WTC11 (cell line): Measurements from ENCODE around the gene KCNIP3.

Experiments used
- CBFB ChIP-seq: sonication (generic); formaldehyde crosslinking; IDR thresholded peaks from 2 replicates; pipeline ENCODE4 v1.8.1; 2022; ENCODE audit warnings: mild to moderate bottlenecking, low read depth, missing genetic modification reagents
- CREB1 ChIP-seq: sonication (generic); formaldehyde crosslinking; IDR thresholded peaks from 2 replicates; pipeline ENCODE4 v1.8.0; 2023; ENCODE audit warnings: mild to moderate bottlenecking, missing genetic modification reagents
- ESRRA ChIP-seq: sonication (generic); formaldehyde crosslinking; IDR thresholded peaks from 2 replicates; pipeline ENCODE4 v1.8.1; 2022; ENCODE audit warnings: mild to moderate bottlenecking, missing genetic modification reagents, borderline replicate concordance
- FOXP1 ChIP-seq: sonication (generic); formaldehyde crosslinking; IDR thresholded peaks from 2 replicates; pipeline ENCODE4 v1.8.0; 2022; ENCODE audit warnings: missing genetic modification reagents, mild to moderate bottlenecking, moderate library complexity, borderline replicate concordance
- RELA ChIP-seq: sonication (generic); formaldehyde crosslinking; IDR thresholded peaks from 2 replicates; pipeline ENCODE4 v1.8.1; 2022; ENCODE audit warnings: missing genetic modification reagents, mild to moderate bottlenecking, borderline replicate concordance
- TCF7 ChIP-seq: sonication (generic); formaldehyde crosslinking; IDR thresholded peaks from 2 replicates; pipeline ENCODE4 v1.8.0; 2022; ENCODE audit warnings: mild to moderate bottlenecking, low read depth, missing genetic modification reagents, moderate library complexity
- ZNF138 ChIP-seq: sonication (generic); formaldehyde crosslinking; conservative IDR thresholded peaks from 2 replicates; pipeline ENCODE4 v1.8.1; 2022; ENCODE audit warnings: mild to moderate bottlenecking, moderate library complexity, missing genetic modification reagents
- TF ChIP-seq, protein P1 (sequence below): fragments of 250-450 bp; sonication (Bioruptor Pico); conservative IDR thresholded peaks from 2 replicates; pipeline ENCODE4 v1.9.0; 2021; ENCODE audit warnings: mild to moderate bottlenecking
- TF ChIP-seq, protein P2 (sequence below): fragments of 200-600 bp; IDR thresholded peaks from 2 replicates; pipeline ENCODE4 v1.8.0; 2022; ENCODE audit warnings: antibody characterized with exemption
- TF ChIP-seq, protein P3 (sequence below): sonication (generic); formaldehyde crosslinking; IDR thresholded peaks from 2 replicates; pipeline ENCODE4 v1.8.1; 2022; ENCODE audit warnings: low read depth, mild to moderate bottlenecking, moderate library complexity, missing genetic modification reagents, borderline replicate concordance
- TF ChIP-seq, protein P4 (sequence below): sonication (generic); formaldehyde crosslinking; IDR thresholded peaks from 2 replicates; pipeline ENCODE4 v1.8.0; 2022; ENCODE audit warnings: mild to moderate bottlenecking, missing genetic modification reagents
- TF ChIP-seq, protein P5 (sequence below): sonication (generic); formaldehyde crosslinking; IDR thresholded peaks from 2 replicates; pipeline ENCODE4 v1.8.0; 2022; ENCODE audit warnings: mild to moderate bottlenecking, missing genetic modification reagents

DNA sequence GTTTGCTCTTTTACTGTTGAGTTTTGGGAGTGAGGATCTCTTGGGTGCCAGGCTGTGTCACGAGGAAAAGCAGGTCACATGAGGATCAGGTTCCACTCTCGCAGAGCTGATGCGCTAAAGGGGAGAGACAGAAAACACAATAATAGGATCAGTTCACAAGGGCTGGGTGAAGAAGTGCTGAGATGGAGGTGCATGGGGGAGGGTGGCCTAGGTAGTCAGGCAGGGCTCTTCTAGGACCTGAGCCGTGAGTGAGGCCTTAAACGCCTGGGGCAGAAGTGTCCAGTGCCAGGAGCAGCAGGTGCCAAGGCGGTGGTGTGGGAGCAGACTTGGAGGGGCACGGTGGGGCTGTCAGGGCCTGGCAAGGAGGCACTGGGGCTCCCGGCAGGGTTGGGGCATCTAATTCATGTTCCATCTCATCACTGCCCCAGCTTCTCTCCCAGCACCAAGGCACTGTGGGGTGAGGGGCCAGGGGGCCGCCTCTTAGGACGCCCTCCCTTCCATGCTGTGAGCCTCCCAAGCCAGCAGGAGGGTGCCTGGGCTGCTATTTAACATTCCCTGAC lies 9.3 kb downstream of the KCNIP3 start:
- TF ChIP-seq, protein P1, sequence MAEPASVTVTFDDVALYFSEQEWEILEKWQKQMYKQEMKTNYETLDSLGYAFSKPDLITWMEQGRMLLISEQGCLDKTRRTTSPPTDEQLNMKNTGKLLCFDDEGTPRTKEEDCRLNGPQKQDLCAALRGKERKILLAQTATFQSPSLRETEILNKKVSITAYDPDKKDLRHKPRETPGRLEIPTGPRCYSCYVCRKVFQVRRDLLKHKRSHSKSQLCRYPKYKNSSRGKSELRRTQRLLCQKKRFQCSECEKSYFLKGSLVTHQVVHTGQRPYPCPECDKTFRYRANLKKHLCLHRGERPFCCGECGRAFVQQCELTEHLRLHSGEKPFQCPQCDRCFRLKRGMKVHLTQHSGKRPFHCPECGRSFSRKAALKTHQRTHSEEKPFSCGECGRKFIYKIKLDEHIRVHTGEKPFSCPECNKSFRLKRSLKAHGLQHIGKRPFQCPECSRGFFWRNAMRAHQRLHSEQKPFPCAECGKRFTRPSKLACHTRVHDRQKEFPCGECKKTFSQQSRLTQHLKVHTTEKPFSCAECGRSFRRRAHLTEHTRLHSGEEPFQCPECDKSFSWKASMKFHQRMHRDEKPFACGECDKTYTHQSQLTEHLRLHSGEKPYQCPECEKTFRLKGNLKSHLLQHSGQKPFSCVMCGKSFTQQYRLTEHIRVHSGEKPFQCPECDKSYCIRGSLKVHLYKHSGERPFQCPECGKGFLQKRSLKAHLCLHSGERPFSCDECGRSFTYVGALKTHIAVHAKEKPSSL = no peak
- TF ChIP-seq, protein P2, sequence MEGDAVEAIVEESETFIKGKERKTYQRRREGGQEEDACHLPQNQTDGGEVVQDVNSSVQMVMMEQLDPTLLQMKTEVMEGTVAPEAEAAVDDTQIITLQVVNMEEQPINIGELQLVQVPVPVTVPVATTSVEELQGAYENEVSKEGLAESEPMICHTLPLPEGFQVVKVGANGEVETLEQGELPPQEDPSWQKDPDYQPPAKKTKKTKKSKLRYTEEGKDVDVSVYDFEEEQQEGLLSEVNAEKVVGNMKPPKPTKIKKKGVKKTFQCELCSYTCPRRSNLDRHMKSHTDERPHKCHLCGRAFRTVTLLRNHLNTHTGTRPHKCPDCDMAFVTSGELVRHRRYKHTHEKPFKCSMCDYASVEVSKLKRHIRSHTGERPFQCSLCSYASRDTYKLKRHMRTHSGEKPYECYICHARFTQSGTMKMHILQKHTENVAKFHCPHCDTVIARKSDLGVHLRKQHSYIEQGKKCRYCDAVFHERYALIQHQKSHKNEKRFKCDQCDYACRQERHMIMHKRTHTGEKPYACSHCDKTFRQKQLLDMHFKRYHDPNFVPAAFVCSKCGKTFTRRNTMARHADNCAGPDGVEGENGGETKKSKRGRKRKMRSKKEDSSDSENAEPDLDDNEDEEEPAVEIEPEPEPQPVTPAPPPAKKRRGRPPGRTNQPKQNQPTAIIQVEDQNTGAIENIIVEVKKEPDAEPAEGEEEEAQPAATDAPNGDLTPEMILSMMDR = no peak
- TF ChIP-seq CREB1 (CRISPR knock-in tag) = no peak
- TF ChIP-seq TCF7 (CRISPR knock-in tag) = no peak
- TF ChIP-seq, protein P3, sequence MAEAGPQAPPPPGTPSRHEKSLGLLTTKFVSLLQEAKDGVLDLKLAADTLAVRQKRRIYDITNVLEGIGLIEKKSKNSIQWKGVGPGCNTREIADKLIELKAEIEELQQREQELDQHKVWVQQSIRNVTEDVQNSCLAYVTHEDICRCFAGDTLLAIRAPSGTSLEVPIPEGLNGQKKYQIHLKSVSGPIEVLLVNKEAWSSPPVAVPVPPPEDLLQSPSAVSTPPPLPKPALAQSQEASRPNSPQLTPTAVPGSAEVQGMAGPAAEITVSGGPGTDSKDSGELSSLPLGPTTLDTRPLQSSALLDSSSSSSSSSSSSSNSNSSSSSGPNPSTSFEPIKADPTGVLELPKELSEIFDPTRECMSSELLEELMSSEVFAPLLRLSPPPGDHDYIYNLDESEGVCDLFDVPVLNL = no peak
- TF ChIP-seq, protein P4, sequence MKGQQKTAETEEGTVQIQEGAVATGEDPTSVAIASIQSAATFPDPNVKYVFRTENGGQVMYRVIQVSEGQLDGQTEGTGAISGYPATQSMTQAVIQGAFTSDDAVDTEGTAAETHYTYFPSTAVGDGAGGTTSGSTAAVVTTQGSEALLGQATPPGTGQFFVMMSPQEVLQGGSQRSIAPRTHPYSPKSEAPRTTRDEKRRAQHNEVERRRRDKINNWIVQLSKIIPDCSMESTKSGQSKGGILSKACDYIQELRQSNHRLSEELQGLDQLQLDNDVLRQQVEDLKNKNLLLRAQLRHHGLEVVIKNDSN (CRISPR knock-in tag) = no peak
- TF ChIP-seq, protein P5, sequence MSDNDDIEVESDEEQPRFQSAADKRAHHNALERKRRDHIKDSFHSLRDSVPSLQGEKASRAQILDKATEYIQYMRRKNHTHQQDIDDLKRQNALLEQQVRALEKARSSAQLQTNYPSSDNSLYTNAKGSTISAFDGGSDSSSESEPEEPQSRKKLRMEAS = no peak
- TF ChIP-seq FOXP1 = no peak
- no peak for TF ChIP-seq RELA (CRISPR knock-in tag)
- no peak for TF ChIP-seq ESRRA (CRISPR knock-in tag)
- no peak for TF ChIP-seq CBFB (CRISPR knock-in tag)
- TF ChIP-seq ZNF138 (CRISPR knock-in tag) = no peak
